ENCODE measurements around the gene EXT2. TPM values are rescaled to one million over a fixed set of nuclear protein-coding genes. Genes with fewer than 3 reads are reported as not detected.

EXT2 gene
- polyA plus RNA-seq, 1 donor from 2014 or later, result 77.5 TPM

DNA sequence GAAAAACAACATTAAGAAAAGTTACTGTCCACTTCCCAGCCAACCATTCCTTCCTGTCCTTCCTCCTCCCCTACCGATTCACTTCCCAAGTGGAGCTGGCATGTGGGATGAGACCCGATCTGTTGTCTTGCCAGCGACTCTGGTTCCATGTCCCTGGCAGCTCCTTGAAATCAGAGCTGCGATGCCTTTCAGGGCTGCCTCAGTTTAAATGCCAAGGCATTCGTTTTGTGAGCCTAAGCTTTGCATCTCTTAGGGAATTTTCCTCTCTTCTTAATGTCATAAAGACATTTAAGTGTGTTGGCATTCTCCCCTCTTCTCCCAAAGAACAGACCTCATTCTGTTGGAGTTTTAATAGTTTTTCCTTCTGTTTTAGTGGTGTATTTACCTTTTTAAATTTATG lies 98.4 kb downstream of the EXT2 start:
- H3K4me3 ChIP-seq (ENCODE audit: low read length), result no peak overlapping the region
- peaks cover 6% of the 10 kb centered on the region for H3K9me3 ChIP-seq (ENCODE audit: low read length)
- H3F3A ChIP-seq (ENCODE audit: insufficient read depth, low read length, poor library complexity, severe bottlenecking), result no peaks in the 10 kb centered on the region
- no peaks in the 10 kb centered on the region for H3K79me2 ChIP-seq (replicated peaks; ENCODE audit: insufficient read depth, low read length)
- H3K27me3 ChIP-seq (ENCODE audit: insufficient read depth, low read depth, low read length), result no peaks in the 10 kb centered on the region
- TF ChIP-seq RAD21 (conservative IDR thresholded peaks at IDR 0.05), result no peak
- TF ChIP-seq, protein P1, sequence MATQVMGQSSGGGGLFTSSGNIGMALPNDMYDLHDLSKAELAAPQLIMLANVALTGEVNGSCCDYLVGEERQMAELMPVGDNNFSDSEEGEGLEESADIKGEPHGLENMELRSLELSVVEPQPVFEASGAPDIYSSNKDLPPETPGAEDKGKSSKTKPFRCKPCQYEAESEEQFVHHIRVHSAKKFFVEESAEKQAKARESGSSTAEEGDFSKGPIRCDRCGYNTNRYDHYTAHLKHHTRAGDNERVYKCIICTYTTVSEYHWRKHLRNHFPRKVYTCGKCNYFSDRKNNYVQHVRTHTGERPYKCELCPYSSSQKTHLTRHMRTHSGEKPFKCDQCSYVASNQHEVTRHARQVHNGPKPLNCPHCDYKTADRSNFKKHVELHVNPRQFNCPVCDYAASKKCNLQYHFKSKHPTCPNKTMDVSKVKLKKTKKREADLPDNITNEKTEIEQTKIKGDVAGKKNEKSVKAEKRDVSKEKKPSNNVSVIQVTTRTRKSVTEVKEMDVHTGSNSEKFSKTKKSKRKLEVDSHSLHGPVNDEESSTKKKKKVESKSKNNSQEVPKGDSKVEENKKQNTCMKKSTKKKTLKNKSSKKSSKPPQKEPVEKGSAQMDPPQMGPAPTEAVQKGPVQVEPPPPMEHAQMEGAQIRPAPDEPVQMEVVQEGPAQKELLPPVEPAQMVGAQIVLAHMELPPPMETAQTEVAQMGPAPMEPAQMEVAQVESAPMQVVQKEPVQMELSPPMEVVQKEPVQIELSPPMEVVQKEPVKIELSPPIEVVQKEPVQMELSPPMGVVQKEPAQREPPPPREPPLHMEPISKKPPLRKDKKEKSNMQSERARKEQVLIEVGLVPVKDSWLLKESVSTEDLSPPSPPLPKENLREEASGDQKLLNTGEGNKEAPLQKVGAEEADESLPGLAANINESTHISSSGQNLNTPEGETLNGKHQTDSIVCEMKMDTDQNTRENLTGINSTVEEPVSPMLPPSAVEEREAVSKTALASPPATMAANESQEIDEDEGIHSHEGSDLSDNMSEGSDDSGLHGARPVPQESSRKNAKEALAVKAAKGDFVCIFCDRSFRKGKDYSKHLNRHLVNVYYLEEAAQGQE (IDR thresholded peaks at IDR 0.05; ENCODE audit: borderline replicate concordance), result no peak
- H3K9ac ChIP-seq (ENCODE audit: low read length), result no peak overlapping the region
- no peaks in the 10 kb centered on the region for H3K9me2 ChIP-seq (ENCODE audit: insufficient read depth, low read length)
- peaks cover 15% of the 10 kb centered on the region for H3K36me3 ChIP-seq (ENCODE audit: insufficient read depth, low read length)
- no peak overlapping the region for H3K4me2 ChIP-seq (ENCODE audit: low read length)
- no peaks in the 10 kb centered on the region for H4K20me1 ChIP-seq (ENCODE audit: insufficient read depth)
- H2AFZ ChIP-seq (ENCODE audit: low read depth, low read length), result no peak overlapping the region
- H3K27ac ChIP-seq (ENCODE audit: low read length), result no peak overlapping the region

DNA sequence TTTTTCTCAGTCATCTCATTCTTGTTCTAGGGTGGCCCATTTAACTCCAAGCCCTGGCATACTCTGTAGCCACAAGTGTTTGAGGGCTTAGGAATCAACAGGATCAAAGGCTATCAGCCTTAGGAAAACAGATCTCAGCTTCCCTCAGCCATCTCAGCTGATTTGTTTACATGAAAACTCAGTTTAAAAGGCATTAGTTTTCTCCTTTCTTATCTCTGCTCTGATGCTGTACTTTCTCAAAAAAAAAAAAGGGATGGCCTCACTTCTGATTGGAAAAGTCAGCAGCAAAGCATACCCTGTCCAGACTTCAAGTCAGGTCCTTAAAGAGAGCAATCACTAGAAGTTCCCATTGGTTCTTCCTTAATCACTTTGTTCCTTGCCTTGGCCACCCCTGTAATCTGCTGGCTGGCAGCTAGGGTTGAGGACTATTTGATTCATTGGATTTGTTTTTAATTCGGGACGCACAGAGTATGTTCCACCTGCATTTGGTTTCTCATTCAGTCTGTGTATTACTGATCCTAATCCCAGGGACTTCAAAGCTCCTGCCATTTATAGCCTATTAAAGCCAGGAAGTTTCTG lies 102.8 kb downstream of the EXT2 start:
- no peak overlapping the region for H3K9ac ChIP-seq (ENCODE audit: low read length)
- no peak overlapping the region for H3K4me2 ChIP-seq (ENCODE audit: low read length)
- H3K36me3 ChIP-seq (ENCODE audit: insufficient read depth, low read length), result peaks cover 16% of the 10 kb centered on the region

More for the DNA sequence above, 102.8 kb downstream of the EXT2 start:
- no peak overlapping the region for H3K4me3 ChIP-seq (ENCODE audit: low read length)
- no peaks in the 10 kb centered on the region for H3K9me2 ChIP-seq (ENCODE audit: insufficient read depth, low read length)
- H4K20me1 ChIP-seq (ENCODE audit: insufficient read depth), result no peaks in the 10 kb centered on the region
- H2AFZ ChIP-seq (ENCODE audit: low read depth, low read length), result no peak overlapping the region
- H3K79me2 ChIP-seq (replicated peaks; ENCODE audit: insufficient read depth, low read length), result no peaks in the 10 kb centered on the region
- TF ChIP-seq MXI1 (conservative IDR thresholded peaks at IDR 0.05; ENCODE audit: poor library complexity, severe bottlenecking) (no peak), EP300 (conservative IDR thresholded peaks at IDR 0.05; ENCODE audit: poor library complexity, severe bottlenecking) (no peak), EZH2 (IDR thresholded peaks at IDR 0.05; ENCODE audit: borderline replicate concordance, insufficient read depth, low read length, poor library complexity, severe bottlenecking) (no peak), TAF1 (IDR thresholded peaks at IDR 0.05; ENCODE audit: low read depth) (no peak), RAD21 (conservative IDR thresholded peaks at IDR 0.05) (no peak), SMC3 (conservative IDR thresholded peaks at IDR 0.05; ENCODE audit: poor library complexity) (no peak)
- TF ChIP-seq, protein P1 (IDR thresholded peaks at IDR 0.05; ENCODE audit: borderline replicate concordance), result no peak
- TF ChIP-seq, protein P2, sequence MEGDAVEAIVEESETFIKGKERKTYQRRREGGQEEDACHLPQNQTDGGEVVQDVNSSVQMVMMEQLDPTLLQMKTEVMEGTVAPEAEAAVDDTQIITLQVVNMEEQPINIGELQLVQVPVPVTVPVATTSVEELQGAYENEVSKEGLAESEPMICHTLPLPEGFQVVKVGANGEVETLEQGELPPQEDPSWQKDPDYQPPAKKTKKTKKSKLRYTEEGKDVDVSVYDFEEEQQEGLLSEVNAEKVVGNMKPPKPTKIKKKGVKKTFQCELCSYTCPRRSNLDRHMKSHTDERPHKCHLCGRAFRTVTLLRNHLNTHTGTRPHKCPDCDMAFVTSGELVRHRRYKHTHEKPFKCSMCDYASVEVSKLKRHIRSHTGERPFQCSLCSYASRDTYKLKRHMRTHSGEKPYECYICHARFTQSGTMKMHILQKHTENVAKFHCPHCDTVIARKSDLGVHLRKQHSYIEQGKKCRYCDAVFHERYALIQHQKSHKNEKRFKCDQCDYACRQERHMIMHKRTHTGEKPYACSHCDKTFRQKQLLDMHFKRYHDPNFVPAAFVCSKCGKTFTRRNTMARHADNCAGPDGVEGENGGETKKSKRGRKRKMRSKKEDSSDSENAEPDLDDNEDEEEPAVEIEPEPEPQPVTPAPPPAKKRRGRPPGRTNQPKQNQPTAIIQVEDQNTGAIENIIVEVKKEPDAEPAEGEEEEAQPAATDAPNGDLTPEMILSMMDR (IDR thresholded peaks at IDR 0.05; ENCODE audit: poor library complexity, severe bottlenecking), result no peak
- H3F3A ChIP-seq (ENCODE audit: insufficient read depth, low read length, poor library complexity, severe bottlenecking), result no peaks in the 10 kb centered on the region
- H3K9me3 ChIP-seq (ENCODE audit: low read length), result no peaks in the 10 kb centered on the region
- H3K27me3 ChIP-seq (ENCODE audit: insufficient read depth, low read depth, low read length), result no peaks in the 10 kb centered on the region
- H3K27ac ChIP-seq (ENCODE audit: low read length), result no peak overlapping the region

Measured in neural cell (in vitro differentiated cells).